HG03045 (cell line): ENCODE data around the gene ABO.
"Not testable (repeated sequence)": the region's sequence is repeated elsewhere in the genome, so short reads cannot be mapped to it uniquely, and the experiment has no call there.

Experiments
- ATAC-seq: cut with Tn5 transposase; IDR thresholded peaks from one replicate; pipeline ENCODE4 v1.9.1; 2021; ENCODE audit warnings: mild to moderate bottlenecking, moderate library complexity; ENCODE audit not compliant: unreplicated experiment

ABO gene

DNA sequence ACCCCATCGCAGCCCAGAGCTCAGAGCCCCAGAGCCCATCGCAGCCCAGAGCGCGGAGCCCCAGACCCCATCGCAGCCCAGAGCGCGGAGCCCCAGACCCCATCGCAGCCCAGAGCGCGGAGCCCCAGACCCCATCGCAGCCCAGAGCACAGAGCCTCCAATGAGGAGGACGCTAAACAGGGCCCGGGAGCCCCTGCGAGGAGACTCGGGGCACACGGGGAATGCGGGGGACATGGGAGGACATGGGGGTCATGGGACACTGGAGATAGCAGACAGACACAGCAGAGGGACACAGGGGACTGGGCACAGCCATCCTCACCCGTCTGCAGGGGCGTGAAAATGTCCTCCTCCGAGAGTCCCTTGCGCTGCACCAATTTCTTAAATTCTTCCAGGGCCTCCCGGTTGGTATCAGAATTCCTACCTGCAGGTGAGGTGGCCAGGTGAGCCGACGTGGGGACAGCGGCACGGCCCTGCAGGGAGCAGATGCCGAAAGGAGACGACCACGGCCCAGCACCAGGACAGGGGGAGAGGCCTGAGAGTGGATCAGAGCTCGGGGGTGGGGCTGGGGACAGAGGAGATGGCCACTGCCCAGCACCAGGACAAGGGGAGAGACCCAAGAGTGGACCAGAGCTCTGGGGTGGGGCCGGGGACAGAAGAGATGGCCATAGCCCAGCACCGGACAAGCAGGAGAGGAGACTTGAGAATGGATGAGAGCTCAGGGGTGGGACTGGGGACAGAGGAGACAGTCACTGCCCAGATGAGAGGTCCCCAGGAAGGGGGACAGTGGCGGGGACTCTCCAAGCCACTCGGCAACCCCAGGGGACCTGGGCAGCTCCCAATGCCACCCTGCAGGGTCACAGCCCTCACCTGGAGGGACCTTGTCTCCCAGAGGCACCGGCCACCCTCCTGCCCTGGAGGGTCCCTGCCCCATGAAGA, 68.7 kb downstream of the ABO start:
- no peak for ATAC-seq

- ATAC-seq, result not testable (repeated sequence)
These were observed 69.5 kb downstream of the ABO start for GRCh38 chr9:133205481-133205887.
